GM12865 (cell line): ENCODE measurements around the gene STMND1.

Experiments used
- DNase-seq: peaks from one replicate; pipeline ENCODE4 v3.0.0; 2010; ENCODE audit warnings: low read depth
- H3K4me3 ChIP-seq: 2 replicates; pipeline ENCODE4 v1.5.1; 2011; ENCODE audit warnings: mild to moderate bottlenecking, low read depth, low read length, control low read depth
- CTCF ChIP-seq: IDR thresholded peaks from 2 replicates; pipeline ENCODE4 v1.5.1; 2011; ENCODE audit warnings: low read length, control low read depth, low read depth, inconsistent platforms; ENCODE audit not compliant: insufficient read depth; ENCODE audit errors: missing control alignments

The STMND1 gene

GRCh38 chr6:17096652-17097051, 5.2 kb upstream of the STMND1 start:
- no peak overlapping the region for H3K4me3 ChIP-seq
- no peak for TF ChIP-seq CTCF
- DNase-seq, result no peak

GRCh38 chr6:17097982-17098381, 3.9 kb upstream of the STMND1 start:
- no peak for DNase-seq
- H3K4me3 ChIP-seq, result no peak overlapping the region
- TF ChIP-seq CTCF, result no peak

GRCh38 chr6:17098538-17098937, 3.3 kb upstream of the STMND1 start:
- no peak for TF ChIP-seq CTCF
- no peak overlapping the region for H3K4me3 ChIP-seq
- DNase-seq, result no peak

GRCh38 chr6:17099401-17100059, 2.3 kb upstream of the STMND1 start:
- no peak for TF ChIP-seq CTCF
- no peak overlapping the region for H3K4me3 ChIP-seq
- no peak for DNase-seq

- TF ChIP-seq CTCF, result no peak
- H3K4me3 ChIP-seq, result no peak overlapping the region
- DNase-seq, result no peak
These were observed 1.0 kb upstream of the STMND1 start for GRCh38 chr6:17100806-17101205.

GRCh38 chr6:17102258-17102870, 514 bp downstream of the STMND1 start:
- no peak for DNase-seq
- TF ChIP-seq CTCF, result no peak
- H3K4me3 ChIP-seq, result no peak overlapping the region

- no peak for DNase-seq
- no peak overlapping the region for H3K4me3 ChIP-seq
- no peak for TF ChIP-seq CTCF
These were observed 1.9 kb downstream of the STMND1 start for GRCh38 chr6:17103715-17104114.
